ENCODE measurements around the gene OSBPL1A. TPM values are rescaled to one million over a fixed set of nuclear protein-coding genes. Genes with fewer than 3 reads are reported as not detected.

Gene OSBPL1A
- total and polyA plus RNA-seq, 10 of the 15 experiments (the other 5 are each of a cell fraction or from before 2014, with no cell fraction given) = 0.02 to 0.83 (median 0.11) TPM; not detected in 6

DNA sequence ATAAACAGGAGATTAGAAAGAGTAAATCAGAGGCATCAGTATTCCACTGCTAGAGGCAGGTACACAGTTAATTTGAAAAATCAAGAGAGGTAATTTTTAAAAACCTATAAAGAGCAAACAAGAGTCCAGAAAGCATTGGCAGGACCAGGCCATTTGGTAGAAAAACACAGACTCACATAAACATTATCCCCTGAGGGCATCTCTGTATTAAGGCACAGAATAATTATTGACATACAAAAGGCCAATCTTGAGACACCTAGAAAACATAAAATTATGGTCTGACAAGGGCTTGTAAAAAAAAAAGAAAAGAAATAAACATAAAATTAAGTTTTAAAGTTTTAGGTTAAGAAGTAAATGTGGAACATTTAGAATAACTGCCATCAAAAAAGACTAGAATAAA lies 120.6 kb downstream of the OSBPL1A start:
- intact Hi-C loops (cut with micrococcal nuclease; ENCODE audit: unreplicated experiment) (no loop called here), in situ Hi-C loops (cut with MboI) (no loop called here)
- no peaks in the 10 kb centered on the region for H4K20me1 ChIP-seq (ENCODE audit: control insufficient read depth, insufficient read depth)
- no peak overlapping the region for H3K9ac ChIP-seq (ENCODE audit: control insufficient read depth, insufficient read depth, low read length)
- H3K36me3 ChIP-seq (ENCODE audit: control insufficient read depth in 2 of 2, insufficient read depth in 2 of 2, low read length in 1 of 2) = no peaks in the 10 kb centered on the region
- peaks cover 0 to 5% of the 10 kb centered on the region in 2 experiments; a peak in 3 of 4 replicates for H3K27me3 ChIP-seq (replicated peaks in 1 of 2; ENCODE audit: control insufficient read depth in 2 of 2, insufficient read depth in 2 of 2, low read length in 1 of 2)
- POLR2A ChIA-PET = no interaction called here
- H3K79me2 ChIP-seq (ENCODE audit: control insufficient read depth, insufficient read depth, low read length) = no peaks in the 10 kb centered on the region
- SMC1A ChIA-PET (ENCODE audit: uncharacterized antibody, unreplicated experiment) = no interaction called here
- H2AFZ ChIP-seq (ENCODE audit: control insufficient read depth, low read depth, low read length) = no peak overlapping the region
- no peak overlapping the region for H3K27ac ChIP-seq (ENCODE audit: control insufficient read depth, insufficient read depth)
- H3K4me1 ChIP-seq (ENCODE audit: control insufficient read depth, insufficient read depth, low read length) = no peaks in the 10 kb centered on the region
- CTCF ChIA-PET = no interaction called here
- no peak overlapping the region for H3K4me2 ChIP-seq (ENCODE audit: control insufficient read depth, insufficient read depth)
- FAIRE-seq (no peak), DNase-seq (ENCODE audit: low read depth, low spot score) (no peak), ATAC-seq (no peak)
- H3K9me3 ChIP-seq (replicated peaks; ENCODE audit: control insufficient read depth, insufficient read depth, low read length) = no peaks in the 10 kb centered on the region
- no TSS peak for BruUV-seq (replicated peaks)
- RAD21 ChIA-PET (ENCODE audit: unreplicated experiment) = no interaction called here
- H3K4me3 ChIP-seq = no peak overlapping the region
- TF ChIP-seq POLR2AphosphoS2 (IDR thresholded peaks at IDR 0.05; ENCODE audit: low read depth, low read length) (no peak), RBBP5 (conservative IDR thresholded peaks at IDR 0.05) (no peak), CBX5 (IDR thresholded peaks at IDR 0.05; ENCODE audit: low read depth) (no peak), CBX3 (IDR thresholded peaks at IDR 0.05; ENCODE audit: borderline replicate concordance, low read depth) (no peak), EZH2 (IDR thresholded peaks at IDR 0.05; ENCODE audit: borderline replicate concordance, control insufficient read depth, low read depth, low read length) (no peak), KLF5 (IDR thresholded peaks at IDR 0.05; ENCODE audit: partially characterized antibody) (no peak), SPI1 (IDR thresholded peaks at IDR 0.05; ENCODE audit: borderline replicate concordance, insufficient read depth, low read depth, low read length) (no peak), ZNF384 (IDR thresholded peaks at IDR 0.05; ENCODE audit: borderline replicate concordance, low read depth, low read length) (no peak), SREBF2 (IDR thresholded peaks at IDR 0.05; ENCODE audit: low read length) (no peak), STAT3 (IDR thresholded peaks at IDR 0.05; ENCODE audit: low read depth, low read length) (no peak), IRF4 (IDR thresholded peaks at IDR 0.05; ENCODE audit: low read depth, low read length) (no peak), SMAD1 (IDR thresholded peaks at IDR 0.05; ENCODE audit: low read depth, partially characterized antibody) (no peak), NFXL1 (IDR thresholded peaks at IDR 0.05; ENCODE audit: borderline replicate concordance) (no peak), ZNF217 (IDR thresholded peaks at IDR 0.05) (no peak), YY1 (IDR thresholded peaks at IDR 0.05; ENCODE audit: low read depth, low read length) (no peak), ZSCAN29 (IDR thresholded peaks at IDR 0.05) (no peak)
- TF ChIP-seq, protein P1, sequence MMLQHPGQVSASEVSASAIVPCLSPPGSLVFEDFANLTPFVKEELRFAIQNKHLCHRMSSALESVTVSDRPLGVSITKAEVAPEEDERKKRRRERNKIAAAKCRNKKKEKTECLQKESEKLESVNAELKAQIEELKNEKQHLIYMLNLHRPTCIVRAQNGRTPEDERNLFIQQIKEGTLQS (IDR thresholded peaks at IDR 0.05; ENCODE audit: borderline replicate concordance, extremely low read depth, low read depth, low read length) = no peak
- TF ChIP-seq, protein P2, sequence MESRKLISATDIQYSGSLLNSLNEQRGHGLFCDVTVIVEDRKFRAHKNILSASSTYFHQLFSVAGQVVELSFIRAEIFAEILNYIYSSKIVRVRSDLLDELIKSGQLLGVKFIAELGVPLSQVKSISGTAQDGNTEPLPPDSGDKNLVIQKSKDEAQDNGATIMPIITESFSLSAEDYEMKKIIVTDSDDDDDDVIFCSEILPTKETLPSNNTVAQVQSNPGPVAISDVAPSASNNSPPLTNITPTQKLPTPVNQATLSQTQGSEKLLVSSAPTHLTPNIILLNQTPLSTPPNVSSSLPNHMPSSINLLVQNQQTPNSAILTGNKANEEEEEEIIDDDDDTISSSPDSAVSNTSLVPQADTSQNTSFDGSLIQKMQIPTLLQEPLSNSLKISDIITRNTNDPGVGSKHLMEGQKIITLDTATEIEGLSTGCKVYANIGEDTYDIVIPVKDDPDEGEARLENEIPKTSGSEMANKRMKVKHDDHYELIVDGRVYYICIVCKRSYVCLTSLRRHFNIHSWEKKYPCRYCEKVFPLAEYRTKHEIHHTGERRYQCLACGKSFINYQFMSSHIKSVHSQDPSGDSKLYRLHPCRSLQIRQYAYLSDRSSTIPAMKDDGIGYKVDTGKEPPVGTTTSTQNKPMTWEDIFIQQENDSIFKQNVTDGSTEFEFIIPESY (IDR thresholded peaks at IDR 0.05) = no peak
- TF ChIP-seq, protein P3, sequence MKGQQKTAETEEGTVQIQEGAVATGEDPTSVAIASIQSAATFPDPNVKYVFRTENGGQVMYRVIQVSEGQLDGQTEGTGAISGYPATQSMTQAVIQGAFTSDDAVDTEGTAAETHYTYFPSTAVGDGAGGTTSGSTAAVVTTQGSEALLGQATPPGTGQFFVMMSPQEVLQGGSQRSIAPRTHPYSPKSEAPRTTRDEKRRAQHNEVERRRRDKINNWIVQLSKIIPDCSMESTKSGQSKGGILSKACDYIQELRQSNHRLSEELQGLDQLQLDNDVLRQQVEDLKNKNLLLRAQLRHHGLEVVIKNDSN (IDR thresholded peaks at IDR 0.05; ENCODE audit: borderline replicate concordance, extremely low read length, insufficient read depth, low read depth, low read length) = no peak
